Neural cell (in vitro differentiated cells): Measurements from ENCODE around the gene CHD9NB. TPM values are rescaled to one million over a fixed set of nuclear protein-coding genes. Genes with fewer than 3 reads are reported as not detected.

Experiments used
- H2AFZ ChIP-seq: fragments of 200-600, 300-800 bp; sonication (generic), shearing (Covaris generic); 2 replicates; pipeline ENCODE4 v1.6.0; 2014; ENCODE audit warnings: low read depth, mild to moderate bottlenecking, antibody characterized with exemption, low read length, moderate library complexity
- H3F3A ChIP-seq: fragments of 200-600 bp; shearing (Covaris generic); 2 replicates; pipeline ENCODE4 v1.6.1; 2016; ENCODE audit warnings: mild to moderate bottlenecking, moderate library complexity, mixed read lengths, antibody characterized with exemption, low read length; ENCODE audit not compliant: insufficient read depth, poor library complexity, severe bottlenecking
- H3K27ac ChIP-seq: fragments of 200-600, 300-800 bp; sonication (generic), shearing (Covaris generic); 2 replicates; pipeline ENCODE4 v1.5.1; 2014; ENCODE audit warnings: mild to moderate bottlenecking, low read length, moderate library complexity
- H3K27me3 ChIP-seq: fragments of 300-800, 200-600 bp; sonication (generic), shearing (Covaris generic); 2 replicates; pipeline ENCODE4 v1.6.0; 2014; ENCODE audit warnings: mild to moderate bottlenecking, low read depth, low read length, moderate library complexity; ENCODE audit not compliant: insufficient read depth
- H3K36me3 ChIP-seq: fragments of 300-800, 200-600 bp; sonication (generic), shearing (Covaris generic); 2 replicates; pipeline ENCODE4 v1.5.1; 2014; ENCODE audit warnings: mild to moderate bottlenecking, antibody characterized with exemption, low read length, moderate library complexity; ENCODE audit not compliant: insufficient read depth
- H3K4me2 ChIP-seq: fragments of 300-800, 200-600 bp; sonication (generic), shearing (Covaris generic); 2 replicates; pipeline ENCODE4 v1.6.0; 2014; ENCODE audit warnings: mild to moderate bottlenecking, low read length
- H3K4me3 ChIP-seq: fragments of 300-800, 200-600 bp; sonication (generic), shearing (Covaris generic); 2 replicates; pipeline ENCODE4 v1.5.1; 2014; ENCODE audit warnings: mild to moderate bottlenecking, low read length, moderate library complexity
- H3K79me2 ChIP-seq: fragments of 200-600 bp; shearing (Covaris generic); replicated peaks from 2 replicates; pipeline ENCODE4 v1.6.0; 2014; ENCODE audit warnings: mild to moderate bottlenecking, low read length, moderate library complexity; ENCODE audit not compliant: insufficient read depth
- H3K9ac ChIP-seq: fragments of 300-800, 200-600 bp; sonication (generic), shearing (Covaris generic); 2 replicates; pipeline ENCODE4 v1.6.1; 2016; ENCODE audit warnings: mild to moderate bottlenecking, low read length, mixed read lengths
- H3K9me2 ChIP-seq: fragments of 200-600 bp; shearing (Covaris generic); 2 replicates; pipeline ENCODE4 v1.6.1; 2016; ENCODE audit warnings: mild to moderate bottlenecking, low read length, mixed read lengths; ENCODE audit not compliant: insufficient read depth
- H3K9me3 ChIP-seq: fragments of 200-600, 300-800 bp; sonication (generic), shearing (Covaris generic); 2 replicates; pipeline ENCODE4 v1.6.1; 2016; ENCODE audit warnings: mild to moderate bottlenecking, mixed run types, low read length, moderate library complexity, mixed read lengths
- H4K20me1 ChIP-seq: fragments of 200-600 bp; shearing (Covaris generic); 2 replicates; pipeline ENCODE4 v1.6.1; 2016; ENCODE audit warnings: mild to moderate bottlenecking, mixed run types; ENCODE audit not compliant: insufficient read depth
- EP300 ChIP-seq: fragments of 450-650 bp; conservative IDR thresholded peaks from 2 replicates; pipeline ENCODE4 v1.6.1; 2014; ENCODE audit warnings: antibody characterized with exemption, mild to moderate bottlenecking, moderate library complexity; ENCODE audit not compliant: poor library complexity, severe bottlenecking
- EZH2 ChIP-seq: fragments of 200-600, 300-800 bp; shearing (Covaris generic), sonication (generic); IDR thresholded peaks from 2 replicates; pipeline ENCODE4 v1.6.1; 2014; ENCODE audit warnings: antibody characterized with exemption, low read length, borderline replicate concordance, mild to moderate bottlenecking; ENCODE audit not compliant: insufficient read depth, poor library complexity, severe bottlenecking
- MXI1 ChIP-seq: fragments of 450-650 bp; conservative IDR thresholded peaks from 2 replicates; pipeline ENCODE4 v1.6.1; 2014; ENCODE audit warnings: antibody characterized with exemption, mild to moderate bottlenecking; ENCODE audit not compliant: poor library complexity, severe bottlenecking
- POLR2AphosphoS5 ChIP-seq: IDR thresholded peaks from 2 replicates; pipeline ENCODE4 v1.6.1; 2012
- RAD21 ChIP-seq: fragments of 450-650 bp; conservative IDR thresholded peaks from 2 replicates; pipeline ENCODE4 v1.6.1; 2014; ENCODE audit warnings: antibody characterized with exemption, mild to moderate bottlenecking, moderate library complexity
- SMC3 ChIP-seq: fragments of 450-650 bp; conservative IDR thresholded peaks from 2 replicates; pipeline ENCODE4 v1.6.1; 2014; ENCODE audit warnings: antibody characterized with exemption, mild to moderate bottlenecking, moderate library complexity; ENCODE audit not compliant: poor library complexity
- TAF1 ChIP-seq: IDR thresholded peaks from 2 replicates; pipeline ENCODE4 v1.6.1; 2012; ENCODE audit warnings: low read depth
- polyA plus RNA-seq: library from polyadenylated mRNA; depleted of rRNA; stranded (reverse); fragments of >200 nt; gene quantifications from 2 replicates; pipeline ENCODE4 v1.2.3, GENCODE V29; 2014
- TF ChIP-seq, protein P1 (sequence below): fragments of 450-650 bp; IDR thresholded peaks from 2 replicates; pipeline ENCODE4 v1.5.1; 2014; ENCODE audit warnings: antibody characterized with exemption, mild to moderate bottlenecking, moderate library complexity; ENCODE audit not compliant: poor library complexity, severe bottlenecking
- TF ChIP-seq, protein P2 (sequence below): IDR thresholded peaks from 2 replicates; pipeline ENCODE4 v1.6.1; 2012; ENCODE audit warnings: borderline replicate concordance

Gene CHD9NB
- polyA plus RNA-seq, 1 donor from 2014 or later: 0.17 TPM

DNA sequence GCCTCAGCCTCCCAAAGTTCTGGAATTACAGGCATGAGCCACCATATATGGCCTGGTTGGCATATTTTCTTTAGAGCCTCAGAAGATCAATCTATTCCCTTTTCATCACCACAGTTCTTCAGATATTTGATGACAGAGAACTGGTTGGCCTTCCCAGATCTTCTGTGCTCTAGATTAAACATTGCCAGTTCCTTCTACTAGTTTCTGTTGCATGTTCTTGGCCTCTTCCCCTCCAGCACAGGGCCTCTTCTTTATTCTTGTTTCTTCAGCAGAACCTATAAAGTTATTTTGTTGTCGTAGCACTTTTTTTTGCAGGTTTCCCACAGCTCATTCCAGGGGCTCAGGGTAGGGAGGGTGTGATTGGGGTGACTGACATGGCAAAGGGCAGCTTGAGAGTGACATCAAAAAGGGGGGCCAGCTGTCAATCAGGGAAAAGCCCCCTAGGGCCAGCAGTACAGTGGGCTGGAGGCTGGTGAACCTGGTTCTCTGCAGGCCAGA is 11.4 kb upstream of the CHD9NB start:
- H3K36me3 ChIP-seq: no peaks in the 10 kb centered on the region

DNA sequence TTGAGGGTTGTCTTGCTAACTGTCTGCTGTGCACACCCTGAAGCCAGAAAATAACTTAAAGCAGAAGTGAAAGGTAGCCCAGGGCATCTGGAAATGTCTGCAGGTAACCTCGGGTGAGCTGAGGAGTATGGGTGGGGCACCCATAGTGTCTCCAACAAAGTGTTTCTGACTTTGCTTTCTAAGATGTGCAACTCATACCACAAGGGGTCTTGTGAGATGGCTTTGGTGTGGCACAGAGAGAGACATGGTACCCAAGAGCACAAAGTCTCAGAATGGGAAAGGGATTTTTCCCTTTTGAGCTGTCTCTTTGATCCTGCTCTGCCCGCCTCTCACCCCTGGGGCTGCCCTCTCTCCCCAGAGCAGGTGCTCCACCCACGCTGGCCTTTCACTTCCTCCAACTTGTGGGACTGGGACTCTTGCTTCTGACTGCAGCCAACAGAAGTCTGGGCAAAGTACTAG is 9.0 kb upstream of the CHD9NB start:
- Histone ChIP-seq H3K36me3 (no peaks in the 10 kb centered on the region), H3F3A (no peaks in the 10 kb centered on the region), H3K9me2 (no peaks in the 10 kb centered on the region), H3K9me3 (no peaks in the 10 kb centered on the region), H3K27ac (no peak overlapping the region), H2AFZ (no peak overlapping the region), H3K9ac (no peak overlapping the region), H3K27me3 (no peaks in the 10 kb centered on the region), H3K79me2 (no peaks in the 10 kb centered on the region), H3K4me2 (no peak overlapping the region), H4K20me1 (no peaks in the 10 kb centered on the region), H3K4me3 (no peak overlapping the region)
- TF ChIP-seq, protein P1, sequence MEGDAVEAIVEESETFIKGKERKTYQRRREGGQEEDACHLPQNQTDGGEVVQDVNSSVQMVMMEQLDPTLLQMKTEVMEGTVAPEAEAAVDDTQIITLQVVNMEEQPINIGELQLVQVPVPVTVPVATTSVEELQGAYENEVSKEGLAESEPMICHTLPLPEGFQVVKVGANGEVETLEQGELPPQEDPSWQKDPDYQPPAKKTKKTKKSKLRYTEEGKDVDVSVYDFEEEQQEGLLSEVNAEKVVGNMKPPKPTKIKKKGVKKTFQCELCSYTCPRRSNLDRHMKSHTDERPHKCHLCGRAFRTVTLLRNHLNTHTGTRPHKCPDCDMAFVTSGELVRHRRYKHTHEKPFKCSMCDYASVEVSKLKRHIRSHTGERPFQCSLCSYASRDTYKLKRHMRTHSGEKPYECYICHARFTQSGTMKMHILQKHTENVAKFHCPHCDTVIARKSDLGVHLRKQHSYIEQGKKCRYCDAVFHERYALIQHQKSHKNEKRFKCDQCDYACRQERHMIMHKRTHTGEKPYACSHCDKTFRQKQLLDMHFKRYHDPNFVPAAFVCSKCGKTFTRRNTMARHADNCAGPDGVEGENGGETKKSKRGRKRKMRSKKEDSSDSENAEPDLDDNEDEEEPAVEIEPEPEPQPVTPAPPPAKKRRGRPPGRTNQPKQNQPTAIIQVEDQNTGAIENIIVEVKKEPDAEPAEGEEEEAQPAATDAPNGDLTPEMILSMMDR: no peak
- TF ChIP-seq EP300: no peak
- TF ChIP-seq EZH2: no peak
- no peak for TF ChIP-seq MXI1
- no peak for TF ChIP-seq SMC3
- TF ChIP-seq TAF1: no peak
- TF ChIP-seq, protein P2, sequence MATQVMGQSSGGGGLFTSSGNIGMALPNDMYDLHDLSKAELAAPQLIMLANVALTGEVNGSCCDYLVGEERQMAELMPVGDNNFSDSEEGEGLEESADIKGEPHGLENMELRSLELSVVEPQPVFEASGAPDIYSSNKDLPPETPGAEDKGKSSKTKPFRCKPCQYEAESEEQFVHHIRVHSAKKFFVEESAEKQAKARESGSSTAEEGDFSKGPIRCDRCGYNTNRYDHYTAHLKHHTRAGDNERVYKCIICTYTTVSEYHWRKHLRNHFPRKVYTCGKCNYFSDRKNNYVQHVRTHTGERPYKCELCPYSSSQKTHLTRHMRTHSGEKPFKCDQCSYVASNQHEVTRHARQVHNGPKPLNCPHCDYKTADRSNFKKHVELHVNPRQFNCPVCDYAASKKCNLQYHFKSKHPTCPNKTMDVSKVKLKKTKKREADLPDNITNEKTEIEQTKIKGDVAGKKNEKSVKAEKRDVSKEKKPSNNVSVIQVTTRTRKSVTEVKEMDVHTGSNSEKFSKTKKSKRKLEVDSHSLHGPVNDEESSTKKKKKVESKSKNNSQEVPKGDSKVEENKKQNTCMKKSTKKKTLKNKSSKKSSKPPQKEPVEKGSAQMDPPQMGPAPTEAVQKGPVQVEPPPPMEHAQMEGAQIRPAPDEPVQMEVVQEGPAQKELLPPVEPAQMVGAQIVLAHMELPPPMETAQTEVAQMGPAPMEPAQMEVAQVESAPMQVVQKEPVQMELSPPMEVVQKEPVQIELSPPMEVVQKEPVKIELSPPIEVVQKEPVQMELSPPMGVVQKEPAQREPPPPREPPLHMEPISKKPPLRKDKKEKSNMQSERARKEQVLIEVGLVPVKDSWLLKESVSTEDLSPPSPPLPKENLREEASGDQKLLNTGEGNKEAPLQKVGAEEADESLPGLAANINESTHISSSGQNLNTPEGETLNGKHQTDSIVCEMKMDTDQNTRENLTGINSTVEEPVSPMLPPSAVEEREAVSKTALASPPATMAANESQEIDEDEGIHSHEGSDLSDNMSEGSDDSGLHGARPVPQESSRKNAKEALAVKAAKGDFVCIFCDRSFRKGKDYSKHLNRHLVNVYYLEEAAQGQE: no peak
- no peak for TF ChIP-seq POLR2AphosphoS5
- no peak for TF ChIP-seq RAD21

More for the DNA sequence above, 11.4 kb upstream of the CHD9NB start:
- Histone ChIP-seq H3K27ac (no peak overlapping the region), H3K9me3 (no peaks in the 10 kb centered on the region), H2AFZ (no peak overlapping the region), H4K20me1 (no peaks in the 10 kb centered on the region), H3K79me2 (no peaks in the 10 kb centered on the region), H3F3A (no peaks in the 10 kb centered on the region), H3K9ac (no peak overlapping the region), H3K9me2 (no peaks in the 10 kb centered on the region), H3K4me3 (no peak overlapping the region), H3K27me3 (no peaks in the 10 kb centered on the region), H3K4me2 (no peak overlapping the region)
- TF ChIP-seq EP300: no peak
- TF ChIP-seq POLR2AphosphoS5: no peak
- no peak for TF ChIP-seq SMC3
- no peak for TF ChIP-seq RAD21
- no peak for TF ChIP-seq MXI1
- no peak for TF ChIP-seq TAF1
- TF ChIP-seq EZH2: no peak
- TF ChIP-seq, protein P1: no peak
- TF ChIP-seq, protein P2: no peak
